ENCODE measurements around the gene STAT3. TPM values are rescaled to one million over a fixed set of nuclear protein-coding genes. Genes with fewer than 3 reads are reported as not detected.
A peak's percentile ranks its signal among the peaks of the same experiment; 100 is the strongest.

Gene STAT3
- polyA plus RNA-seq, 1 of the 3 experiments (the other 2 are of a cell fraction) = 35.7 TPM

DNA sequence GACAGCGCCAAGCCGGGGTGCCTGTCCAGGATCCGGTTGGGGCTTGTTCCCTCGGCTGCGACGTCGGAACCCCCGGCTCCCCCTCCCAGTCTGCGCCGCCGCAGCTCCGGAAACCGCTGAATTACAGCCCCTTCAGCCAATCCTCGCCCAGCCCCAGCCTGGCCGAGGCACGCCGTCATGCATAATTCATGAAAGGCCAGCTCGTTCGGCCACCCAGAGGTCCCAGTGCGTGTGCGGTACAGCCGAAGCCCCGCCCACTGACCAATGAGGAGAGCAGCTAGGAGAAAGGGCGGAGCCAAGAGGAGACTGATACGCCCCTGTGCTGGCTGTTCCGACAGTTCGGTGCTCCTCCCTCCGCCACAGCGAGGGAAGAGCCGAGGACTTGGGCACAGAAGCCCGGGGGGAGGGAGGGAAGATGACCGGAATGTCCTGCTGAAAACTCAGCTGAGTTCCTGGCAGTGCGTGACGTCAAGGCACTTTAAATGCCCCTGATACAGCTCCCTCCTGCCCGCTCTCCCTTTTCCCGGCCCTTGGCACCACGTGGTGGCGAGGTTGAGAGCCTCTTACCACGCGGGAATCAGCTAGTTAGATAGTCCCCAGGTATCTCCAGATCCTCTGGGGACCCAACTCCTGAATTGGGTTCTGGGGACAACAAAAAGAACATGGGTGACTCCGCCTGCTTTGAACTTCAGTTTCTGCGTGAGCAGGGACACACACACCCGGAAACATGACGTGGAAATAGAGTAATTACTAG is at the start of gene STAT3 (continued):
- TF ChIP-seq MEF2A (IDR thresholded peaks at IDR 0.05; ENCODE audit: borderline replicate concordance, low read depth) = no peak; the same call in 1 of the 2 replicates
- TF ChIP-seq, protein P1, sequence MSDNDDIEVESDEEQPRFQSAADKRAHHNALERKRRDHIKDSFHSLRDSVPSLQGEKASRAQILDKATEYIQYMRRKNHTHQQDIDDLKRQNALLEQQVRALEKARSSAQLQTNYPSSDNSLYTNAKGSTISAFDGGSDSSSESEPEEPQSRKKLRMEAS (IDR thresholded peaks at IDR 0.05; ENCODE audit: low read depth) = peak; percentile 99
- TF ChIP-seq IRF3 (IDR thresholded peaks at IDR 0.05; ENCODE audit: low read depth, low read length) = peak; percentile 55
- TF ChIP-seq EZH2phosphoT487 (IDR thresholded peaks at IDR 0.05; ENCODE audit: borderline replicate concordance, low read depth) = no peak
- TF ChIP-seq FOXM1 (IDR thresholded peaks at IDR 0.05; ENCODE audit: low read depth) = no peak
- TF ChIP-seq, protein P2, sequence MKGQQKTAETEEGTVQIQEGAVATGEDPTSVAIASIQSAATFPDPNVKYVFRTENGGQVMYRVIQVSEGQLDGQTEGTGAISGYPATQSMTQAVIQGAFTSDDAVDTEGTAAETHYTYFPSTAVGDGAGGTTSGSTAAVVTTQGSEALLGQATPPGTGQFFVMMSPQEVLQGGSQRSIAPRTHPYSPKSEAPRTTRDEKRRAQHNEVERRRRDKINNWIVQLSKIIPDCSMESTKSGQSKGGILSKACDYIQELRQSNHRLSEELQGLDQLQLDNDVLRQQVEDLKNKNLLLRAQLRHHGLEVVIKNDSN (IDR thresholded peaks at IDR 0.05; ENCODE audit: borderline replicate concordance, low read depth) = peak; percentile 95

- peak overlapping the region; percentile 1; the same call in 1 of the 2 replicates for H3K4me2 ChIP-seq
- CTCF ChIA-PET = interaction anchor here (0.7 to 2.0 kb wide), 4 partner anchors 8 to 387 kb away, joined by 3 to 11 read pairs (median 4); partner anchors contain the start of gene CAVIN1
- no peak for DNase-seq
- peak overlapping the region in 1 of 2 experiments; percentile 61; a peak in 2 of 4 replicates for H3K27ac ChIP-seq (ENCODE audit: low read depth in 2 of 2, low read length in 1 of 2)
- no peaks in the 10 kb centered on the region for H3K9me3 ChIP-seq
- TF ChIP-seq, protein P3, sequence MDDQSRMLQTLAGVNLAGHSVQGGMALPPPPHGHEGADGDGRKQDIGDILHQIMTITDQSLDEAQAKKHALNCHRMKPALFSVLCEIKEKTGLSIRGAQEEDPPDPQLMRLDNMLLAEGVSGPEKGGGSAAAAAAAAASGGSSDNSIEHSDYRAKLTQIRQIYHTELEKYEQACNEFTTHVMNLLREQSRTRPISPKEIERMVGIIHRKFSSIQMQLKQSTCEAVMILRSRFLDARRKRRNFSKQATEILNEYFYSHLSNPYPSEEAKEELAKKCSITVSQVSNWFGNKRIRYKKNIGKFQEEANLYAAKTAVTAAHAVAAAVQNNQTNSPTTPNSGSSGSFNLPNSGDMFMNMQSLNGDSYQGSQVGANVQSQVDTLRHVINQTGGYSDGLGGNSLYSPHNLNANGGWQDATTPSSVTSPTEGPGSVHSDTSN (IDR thresholded peaks at IDR 0.05) = peak; percentile 54; the same call in 1 of the 2 replicates
- TF ChIP-seq RCOR1 (IDR thresholded peaks at IDR 0.05; ENCODE audit: low read length) (no peak), FOSL2 (IDR thresholded peaks at IDR 0.05; ENCODE audit: borderline replicate concordance, low read depth) (0 out of 2 replicates have a peak, but pooled peaks have one; percentile 31)
- H3K36me3 ChIP-seq (replicated peaks in 1 of 2; ENCODE audit: control insufficient read depth in 1 of 2, insufficient read depth in 2 of 2, low read length in 1 of 2) = no peaks in the 10 kb centered on the region
- no peak overlapping the region for H3K4me3 ChIP-seq (ENCODE audit: low read depth in 2 of 2, low read length in 1 of 2)
- H3K9ac ChIP-seq = no peak overlapping the region
- H3K27me3 ChIP-seq (ENCODE audit: insufficient read depth) = no peaks in the 10 kb centered on the region
- no peaks in the 10 kb centered on the region for H3K79me2 ChIP-seq (ENCODE audit: insufficient read depth)
- peaks cover 14% of the 10 kb centered on the region for H3F3A ChIP-seq (replicated peaks; ENCODE audit: insufficient read depth)
- POLR2A ChIA-PET = no interaction called here
- H4K20me1 ChIP-seq (ENCODE audit: insufficient read depth) = no peaks in the 10 kb centered on the region
- H3K4me1 ChIP-seq (ENCODE audit: control insufficient read depth in 1 of 2, insufficient read depth in 2 of 2, low read depth in 1 of 2, low read length in 1 of 2) = 0 out of 4 replicates have a peak, but pooled peaks cover 0 to 5% of the 10 kb centered on the region in 2 experiments
- H3K9me2 ChIP-seq = no peaks in the 10 kb centered on the region
- peak overlapping the region; percentile 52; the same call in 1 of the 2 replicates for H2AFZ ChIP-seq (ENCODE audit: low read depth)
- WGBS (ENCODE audit: low lambda C conversion rate) = 41% methylated on average over 6 of the region's 6 CpGs
Observed at GRCh38 chr17:42436391-42436790, 48.1 kb upstream of the STAT3 start.

- TF ChIP-seq EZH2phosphoT487 (IDR thresholded peaks at IDR 0.05; ENCODE audit: borderline replicate concordance, low read depth) (no peak), TCF12 (IDR thresholded peaks at IDR 0.05) (no peak), FOXM1 (IDR thresholded peaks at IDR 0.05; ENCODE audit: low read depth) (no peak), RAD21 (IDR thresholded peaks at IDR 0.05; ENCODE audit: low read length) (no peak), MEF2A (IDR thresholded peaks at IDR 0.05; ENCODE audit: borderline replicate concordance, low read depth) (no peak), GATA2 (CRISPR knock-in tag; IDR thresholded peaks at IDR 0.05) (no peak), SMC3 (IDR thresholded peaks at IDR 0.05; ENCODE audit: low read depth, low read length) (no peak), RXRA (IDR thresholded peaks at IDR 0.05; ENCODE audit: borderline replicate concordance, low read depth) (no peak), ZBTB33 (IDR thresholded peaks at IDR 0.05; ENCODE audit: borderline replicate concordance, low read depth) (no peak), TEAD4 (IDR thresholded peaks at IDR 0.05; ENCODE audit: borderline replicate concordance, insufficient read depth) (no peak)
- TF ChIP-seq, protein P1 (IDR thresholded peaks at IDR 0.05; ENCODE audit: low read depth) = no peak
- TF ChIP-seq, protein P2 (IDR thresholded peaks at IDR 0.05; ENCODE audit: borderline replicate concordance, low read depth) = no peak
- POLR2A ChIA-PET = no interaction called here
- no peak overlapping the region for H3K4me2 ChIP-seq
Observed at GRCh38 chr17:42431758-42432161, 43.5 kb upstream of the STAT3 start.

More at GRCh38 chr17:42431758-42432161, 43.5 kb upstream of the STAT3 start:
- 66% methylated on average over 3 of the region's 3 CpGs for WGBS (ENCODE audit: low lambda C conversion rate)
- CTCF ChIA-PET = interaction anchor here (0.8 to 2.2 kb wide), 5 partner anchors 9 to 109 kb away, joined by 3 to 7 read pairs (median 3); partner anchors contain the start of gene CAVIN1
- Histone ChIP-seq H4K20me1 (ENCODE audit: insufficient read depth) (no peaks in the 10 kb centered on the region), H3K4me1 (ENCODE audit: control insufficient read depth in 1 of 2, insufficient read depth in 2 of 2, low read depth in 1 of 2, low read length in 1 of 2) (0 out of 4 replicates have a peak, but pooled peaks cover 0 to 9% of the 10 kb centered on the region in 2 experiments), H3K4me3 (ENCODE audit: low read depth in 2 of 2, low read length in 1 of 2) (no peak overlapping the region), H3K79me2 (ENCODE audit: insufficient read depth) (no peaks in the 10 kb centered on the region; the same call in 1 of the 2 replicates), H3K9ac (no peak overlapping the region), H3K27ac (ENCODE audit: low read depth in 2 of 2, low read length in 1 of 2) (no peak overlapping the region), H3K27me3 (ENCODE audit: insufficient read depth) (no peaks in the 10 kb centered on the region), H2AFZ (ENCODE audit: low read depth) (no peak overlapping the region), H3K9me3 (no peaks in the 10 kb centered on the region), H3F3A (replicated peaks; ENCODE audit: insufficient read depth) (peaks cover 27% of the 10 kb centered on the region), H3K9me2 (no peaks in the 10 kb centered on the region), H3K36me3 (replicated peaks in 1 of 2; ENCODE audit: control insufficient read depth in 1 of 2, insufficient read depth in 2 of 2, low read length in 1 of 2) (no peaks in the 10 kb centered on the region)
- no peak for DNase-seq
